Ascending aorta (tissue), 2 donors: Measurements from ENCODE around the gene FBXL4. TPM values are rescaled to one million over a fixed set of nuclear protein-coding genes. Genes with fewer than 3 reads are reported as not detected.

Experiments
- DNase-seq, 2 donors: peaks; one replicate each; pipeline ENCODE4 v3.0.0-alpha.2; 2019; ENCODE audit warnings: low spot score in 2 of 2
- H3K27ac ChIP-seq, 2 donors: fragments of 200-600 bp; sonication (generic); one replicate each; pipeline ENCODE4 v1.5.1; 2016 to 2017; ENCODE audit warnings: mild to moderate bottlenecking in 1 of 2
- H3K27me3 ChIP-seq: fragments of 200-600 bp; sonication (generic); one replicate; pipeline ENCODE4 v1.5.1; 2017
- H3K36me3 ChIP-seq, 2 donors: fragments of 200-600 bp; sonication (generic); one replicate each; pipeline ENCODE4 v1.5.1; 2016
- H3K4me1 ChIP-seq, 2 donors: fragments of 200-600 bp; sonication (generic); one replicate each; pipeline ENCODE4 v1.5.1; 2016 to 2017; ENCODE audit warnings: mild to moderate bottlenecking in 1 of 2
- H3K4me3 ChIP-seq, 2 donors: fragments of 200-600 bp; sonication (generic); one replicate each; pipeline ENCODE4 v1.5.1; 2016 to 2017; ENCODE audit warnings: mild to moderate bottlenecking in 1 of 2
- H3K9me3 ChIP-seq, 2 donors: fragments of 200-600 bp; sonication (generic); one replicate each; pipeline ENCODE4 v1.5.1; 2016
- intact Hi-C: fragments of 100-400 bp; cut with DNase I; formaldehyde crosslinking; loops from one replicate; pipeline ENCODE4 v1.15.1; 2023
- total RNA-seq: library from RNA; depleted of rRNA; stranded (reverse); fragments of >200 nt; gene quantifications from one replicate; pipeline ENCODE4 v1.1.0, GENCODE V29; 2016
- TF ChIP-seq, protein P1 (sequence below), 3 experiments: fragments of 200-600 bp in 2 of 3; fragments of 450-650 bp in 1 of 3; sonication (generic) in 2 of 3; IDR thresholded peaks; one replicate each; pipeline ENCODE4 v1.5.1; 2016 to 2019; ENCODE audit warnings: antibody characterized with exemption in 3 of 3, mild to moderate bottlenecking in 1 of 3, moderate library complexity in 1 of 3

The FBXL4 gene
- total RNA-seq, 1 donor from 2014 or later: 9.4 TPM

- TF ChIP-seq, protein P1, sequence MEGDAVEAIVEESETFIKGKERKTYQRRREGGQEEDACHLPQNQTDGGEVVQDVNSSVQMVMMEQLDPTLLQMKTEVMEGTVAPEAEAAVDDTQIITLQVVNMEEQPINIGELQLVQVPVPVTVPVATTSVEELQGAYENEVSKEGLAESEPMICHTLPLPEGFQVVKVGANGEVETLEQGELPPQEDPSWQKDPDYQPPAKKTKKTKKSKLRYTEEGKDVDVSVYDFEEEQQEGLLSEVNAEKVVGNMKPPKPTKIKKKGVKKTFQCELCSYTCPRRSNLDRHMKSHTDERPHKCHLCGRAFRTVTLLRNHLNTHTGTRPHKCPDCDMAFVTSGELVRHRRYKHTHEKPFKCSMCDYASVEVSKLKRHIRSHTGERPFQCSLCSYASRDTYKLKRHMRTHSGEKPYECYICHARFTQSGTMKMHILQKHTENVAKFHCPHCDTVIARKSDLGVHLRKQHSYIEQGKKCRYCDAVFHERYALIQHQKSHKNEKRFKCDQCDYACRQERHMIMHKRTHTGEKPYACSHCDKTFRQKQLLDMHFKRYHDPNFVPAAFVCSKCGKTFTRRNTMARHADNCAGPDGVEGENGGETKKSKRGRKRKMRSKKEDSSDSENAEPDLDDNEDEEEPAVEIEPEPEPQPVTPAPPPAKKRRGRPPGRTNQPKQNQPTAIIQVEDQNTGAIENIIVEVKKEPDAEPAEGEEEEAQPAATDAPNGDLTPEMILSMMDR (IDR thresholded peaks at IDR 0.05): no peak
- H3K36me3 ChIP-seq: no peaks in the 10 kb centered on the region
- no peaks in the 10 kb centered on the region for H3K9me3 ChIP-seq
- intact Hi-C loops: loop anchor here (5.0 to 10.0 kb wide), 2 partner anchors 36 to 478 kb away; partner anchors contain the start of gene PNISR
- H3K4me1 ChIP-seq: peaks cover 5 to 6% of the 10 kb centered on the region in 2 donors
- H3K4me3 ChIP-seq: peak overlapping the region; percentile 94 to 100
- H3K27ac ChIP-seq: peak overlapping the region in 1 of 2 donors; percentile 94
- no peak for DNase-seq
- H3K27me3 ChIP-seq: no peaks in the 10 kb centered on the region
Observed at GRCh38 chr6:98946266-98946878, 1.4 kb downstream of the FBXL4 start.

GRCh38 chr6:98945311-98946115 is 2.2 kb downstream of the FBXL4 start:
- Histone ChIP-seq H3K27ac (no peak overlapping the region), H3K36me3 (no peaks in the 10 kb centered on the region), H3K9me3 (peaks cover 0 to 4% of the 10 kb centered on the region in 2 donors), H3K4me1 (peaks cover 5 to 6% of the 10 kb centered on the region in 2 donors), H3K4me3 (peak overlapping the region; percentile 94 to 100), H3K27me3 (no peaks in the 10 kb centered on the region)
- no peak for DNase-seq
- TF ChIP-seq, protein P1 (IDR thresholded peaks at IDR 0.05): no peak
- intact Hi-C loops: loop anchor here (5.0 to 10.0 kb wide), 2 partner anchors 37 to 479 kb away; partner anchors contain the start of gene PNISR

DNA sequence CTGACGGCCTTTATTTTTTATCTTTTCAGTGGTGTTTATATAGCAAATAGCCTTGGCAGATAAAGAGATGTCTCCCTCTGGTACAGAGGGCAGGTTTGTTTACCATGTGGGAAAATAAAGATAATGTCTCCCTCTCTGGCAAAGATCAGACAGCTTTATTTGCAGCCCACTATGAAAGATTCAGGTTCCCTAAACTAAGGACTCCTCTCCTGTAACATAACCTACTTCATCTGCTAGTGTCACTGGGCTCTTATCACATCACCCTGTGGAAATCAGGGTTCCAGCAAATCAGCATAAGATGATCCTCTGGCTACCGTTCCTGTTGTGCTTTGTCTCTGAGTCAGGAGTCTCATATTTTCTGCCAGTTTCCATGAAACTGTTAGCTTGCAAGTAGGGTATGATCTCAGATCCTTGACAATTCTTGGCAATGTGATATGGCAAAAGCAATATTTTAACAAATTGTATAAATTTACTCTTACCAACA is 3.1 kb downstream of the FBXL4 start:
- H3K36me3 ChIP-seq: no peaks in the 10 kb centered on the region
- DNase-seq: no peak
- TF ChIP-seq, protein P1 (IDR thresholded peaks at IDR 0.05): no peak
- no peak overlapping the region for H3K4me3 ChIP-seq
- H3K4me1 ChIP-seq: peaks cover 5 to 6% of the 10 kb centered on the region in 2 donors
- peaks cover 0 to 9% of the 10 kb centered on the region in 2 donors for H3K9me3 ChIP-seq
- no peaks in the 10 kb centered on the region for H3K27me3 ChIP-seq
- intact Hi-C loops: loop anchor here (5.0 to 10.0 kb wide), 2 partner anchors 38 to 480 kb away; partner anchors contain the start of gene PNISR
- no peak overlapping the region for H3K27ac ChIP-seq

DNA sequence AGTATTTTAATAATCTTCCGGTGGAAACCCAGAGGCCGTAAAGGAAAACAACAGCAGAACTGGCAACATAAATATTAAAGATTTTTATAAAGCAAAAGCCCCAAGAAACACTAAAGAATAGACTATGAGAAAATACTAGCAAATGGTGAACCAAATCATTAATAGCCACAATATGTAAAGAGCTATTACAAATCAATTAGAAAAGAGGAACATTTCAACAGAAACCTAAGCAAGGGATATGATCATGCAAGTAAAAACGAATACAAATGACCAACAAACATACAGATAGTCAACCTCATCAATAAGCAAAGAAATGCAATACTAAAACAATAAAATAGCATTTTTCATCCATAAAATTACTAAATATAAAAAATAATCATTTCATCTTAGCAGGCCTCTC is 3.6 kb downstream of the FBXL4 start:
- TF ChIP-seq, protein P1 (IDR thresholded peaks at IDR 0.05): no peak
- no peak overlapping the region for H3K27ac ChIP-seq
- no peaks in the 10 kb centered on the region for H3K27me3 ChIP-seq
- peaks cover 0 to 14% of the 10 kb centered on the region in 2 donors for H3K9me3 ChIP-seq
- H3K4me1 ChIP-seq: peaks cover 5 to 6% of the 10 kb centered on the region in 2 donors
- no peak overlapping the region for H3K4me3 ChIP-seq
- H3K36me3 ChIP-seq: peaks cover 0 to 5% of the 10 kb centered on the region in 2 donors
- intact Hi-C loops: loop anchor here (10.0 kb wide), 1 partner anchor 481 kb away; the partner anchor contains the start of gene PNISR
- DNase-seq: no peak

GRCh38 chr6:98942263-98942803 is 5.4 kb downstream of the FBXL4 start:
- Histone ChIP-seq H3K4me3 (no peak overlapping the region), H3K4me1 (peaks cover 5 to 6% of the 10 kb centered on the region in 2 donors), H3K27me3 (no peaks in the 10 kb centered on the region), H3K36me3 (peaks cover 0 to 5% of the 10 kb centered on the region in 2 donors), H3K9me3 (peaks cover 0 to 24% of the 10 kb centered on the region in 2 donors), H3K27ac (no peak overlapping the region)
- TF ChIP-seq, protein P1 (IDR thresholded peaks at IDR 0.05): no peak
- no peak for DNase-seq
- intact Hi-C loops: loop anchor here (10.0 kb wide), 1 partner anchor 482 kb away; the partner anchor contains the start of gene PNISR
